ENCODE measurements around the gene CLASP1. TPM values are rescaled to one million over a fixed set of nuclear protein-coding genes. Genes with fewer than 3 reads are reported as not detected.

The CLASP1 gene
- total and polyA plus RNA-seq, 9 donors = 40.3 to 67.9 (median 51.7) TPM

GRCh38 chr2:121419081-121419699 lies 230.1 kb downstream of the CLASP1 start:
- H3K36me3 ChIP-seq (ENCODE audit: control insufficient read depth, insufficient read depth, low read length) = peaks cover 14% of the 10 kb centered on the region
- no CpG with 5 or more reads among the region's 3 CpGs for WGBS (ENCODE audit: insufficient coverage)
- DNase-seq = no peak
- no peaks in the 10 kb centered on the region for H3K4me1 ChIP-seq (ENCODE audit: control insufficient read depth, insufficient read depth, low read length)
- no peaks in the 10 kb centered on the region for H3K27me3 ChIP-seq (ENCODE audit: control insufficient read depth, insufficient read depth, low read length)
- H3K27ac ChIP-seq (ENCODE audit: low read length) = no peak overlapping the region
- no peaks in the 10 kb centered on the region for H3K9me3 ChIP-seq (replicated peaks; ENCODE audit: control insufficient read depth, low read depth, low read length)
- H3K4me3 ChIP-seq (ENCODE audit: low read length) = no peak overlapping the region

- 95% methylated on average over 15 of the region's 18 CpGs for WGBS (ENCODE audit: insufficient coverage)
These were observed 230.7 kb downstream of the CLASP1 start for GRCh38 chr2:121418494-121419058.

GRCh38 chr2:121417826-121418225 lies 231.4 kb downstream of the CLASP1 start:
- H3K27ac ChIP-seq (ENCODE audit: low read length) = no peak overlapping the region
- H3K9me3 ChIP-seq (replicated peaks; ENCODE audit: control insufficient read depth, low read depth, low read length) = no peaks in the 10 kb centered on the region
- peaks cover 17% of the 10 kb centered on the region for H3K36me3 ChIP-seq (ENCODE audit: control insufficient read depth, insufficient read depth, low read length)
- no peak overlapping the region for H3K4me3 ChIP-seq (ENCODE audit: low read length)
- no peaks in the 10 kb centered on the region for H3K4me1 ChIP-seq (ENCODE audit: control insufficient read depth, insufficient read depth, low read length)
- DNase-seq = no peak
- H3K27me3 ChIP-seq (ENCODE audit: control insufficient read depth, insufficient read depth, low read length) = no peaks in the 10 kb centered on the region
- WGBS (ENCODE audit: insufficient coverage) = no CpG with 5 or more reads among the region's 4 CpGs

More at GRCh38 chr2:121418494-121419058, 230.7 kb downstream of the CLASP1 start:
- peaks cover 17% of the 10 kb centered on the region for H3K36me3 ChIP-seq (ENCODE audit: control insufficient read depth, insufficient read depth, low read length)
- H3K9me3 ChIP-seq (replicated peaks; ENCODE audit: control insufficient read depth, low read depth, low read length) = no peaks in the 10 kb centered on the region
- no peaks in the 10 kb centered on the region for H3K4me1 ChIP-seq (ENCODE audit: control insufficient read depth, insufficient read depth, low read length)
- no peak overlapping the region for H3K27ac ChIP-seq (ENCODE audit: low read length)
- DNase-seq = no peak
- no peaks in the 10 kb centered on the region for H3K27me3 ChIP-seq (ENCODE audit: control insufficient read depth, insufficient read depth, low read length)
- H3K4me3 ChIP-seq (ENCODE audit: low read length) = no peak overlapping the region

DNA sequence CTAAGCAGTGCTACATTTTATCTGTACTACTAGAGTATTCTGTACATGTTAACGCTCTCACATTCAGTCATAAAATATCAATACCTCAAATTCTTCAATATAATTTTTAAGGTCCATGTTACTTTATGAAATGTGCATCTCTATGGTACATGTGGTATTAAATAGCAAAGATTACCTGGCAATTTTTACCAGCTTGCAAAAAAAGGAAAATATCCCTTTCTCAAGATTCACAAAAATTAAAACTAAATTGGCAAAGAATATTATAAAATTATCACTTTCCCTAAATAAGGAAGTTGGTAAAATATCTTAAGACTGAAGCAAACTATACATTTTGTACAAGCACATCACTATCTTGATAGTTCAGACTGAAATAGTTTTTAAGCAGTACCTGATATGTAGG lies 233.5 kb downstream of the CLASP1 start:
- DNase-seq = no peak
- H3K9me3 ChIP-seq (replicated peaks; ENCODE audit: control insufficient read depth, low read depth, low read length) = no peaks in the 10 kb centered on the region
- no peak overlapping the region for H3K4me3 ChIP-seq (ENCODE audit: low read length)
- peaks cover 17% of the 10 kb centered on the region for H3K36me3 ChIP-seq (ENCODE audit: control insufficient read depth, insufficient read depth, low read length)
- no peaks in the 10 kb centered on the region for H3K4me1 ChIP-seq (ENCODE audit: control insufficient read depth, insufficient read depth, low read length)
- H3K27me3 ChIP-seq (ENCODE audit: control insufficient read depth, insufficient read depth, low read length) = no peaks in the 10 kb centered on the region
- no CpG with 5 or more reads among the region's 1 CpG for WGBS (ENCODE audit: insufficient coverage)
- H3K27ac ChIP-seq (ENCODE audit: low read length) = no peak overlapping the region

- Histone ChIP-seq H3K36me3 (ENCODE audit: control insufficient read depth, insufficient read depth, low read length) (peaks cover 33% of the 10 kb centered on the region), H3K27me3 (ENCODE audit: control insufficient read depth, insufficient read depth, low read length) (no peaks in the 10 kb centered on the region), H3K4me3 (ENCODE audit: low read length) (no peak overlapping the region), H3K27ac (ENCODE audit: low read length) (no peak overlapping the region), H3K4me1 (ENCODE audit: control insufficient read depth, insufficient read depth, low read length) (no peaks in the 10 kb centered on the region), H3K9me3 (replicated peaks; ENCODE audit: control insufficient read depth, low read depth, low read length) (no peaks in the 10 kb centered on the region)
- WGBS (ENCODE audit: insufficient coverage) = no CpG with 5 or more reads among the region's 1 CpG
- no peak for DNase-seq
These were observed 236.9 kb downstream of the CLASP1 start for GRCh38 chr2:121412349-121412748.

GRCh38 chr2:121409966-121410365 lies 239.3 kb downstream of the CLASP1 start:
- no peaks in the 10 kb centered on the region for H3K4me1 ChIP-seq (ENCODE audit: control insufficient read depth, insufficient read depth, low read length)
- H3K36me3 ChIP-seq (ENCODE audit: control insufficient read depth, insufficient read depth, low read length) = peaks cover 48% of the 10 kb centered on the region
- no peak overlapping the region for H3K27ac ChIP-seq (ENCODE audit: low read length)
- no peaks in the 10 kb centered on the region for H3K9me3 ChIP-seq (replicated peaks; ENCODE audit: control insufficient read depth, low read depth, low read length)
- no peaks in the 10 kb centered on the region for H3K27me3 ChIP-seq (ENCODE audit: control insufficient read depth, insufficient read depth, low read length)
- no peak for DNase-seq
- no peak overlapping the region for H3K4me3 ChIP-seq (ENCODE audit: low read length)

DNA sequence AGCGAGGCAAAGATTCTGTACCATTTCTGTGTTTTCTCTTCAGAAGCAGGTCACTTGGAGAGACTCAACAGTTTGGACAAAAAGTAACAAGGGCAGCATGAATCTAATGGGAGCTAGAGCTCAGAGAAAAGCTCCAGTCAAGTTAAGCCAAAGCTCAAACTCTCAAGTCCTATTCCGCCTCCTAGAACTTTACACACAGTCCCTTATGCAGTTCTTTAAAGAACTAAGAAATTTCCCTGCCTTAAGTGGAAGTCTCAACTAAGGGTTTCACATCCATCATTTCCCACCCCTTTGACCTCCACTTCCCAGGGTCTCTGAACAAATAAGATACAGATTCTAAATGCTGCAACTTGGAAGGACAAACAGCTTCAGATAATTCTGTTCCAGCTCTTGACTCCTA lies 239.9 kb downstream of the CLASP1 start:
- Histone ChIP-seq H3K36me3 (ENCODE audit: control insufficient read depth, insufficient read depth, low read length) (peaks cover 46% of the 10 kb centered on the region), H3K27me3 (ENCODE audit: control insufficient read depth, insufficient read depth, low read length) (no peaks in the 10 kb centered on the region), H3K27ac (ENCODE audit: low read length) (no peak overlapping the region), H3K9me3 (replicated peaks; ENCODE audit: control insufficient read depth, low read depth, low read length) (no peaks in the 10 kb centered on the region), H3K4me1 (ENCODE audit: control insufficient read depth, insufficient read depth, low read length) (no peaks in the 10 kb centered on the region), H3K4me3 (ENCODE audit: low read length) (no peak overlapping the region)
- no CpG with 5 or more reads among the region's 2 CpGs for WGBS (ENCODE audit: insufficient coverage)
- no peak for DNase-seq

- no peak for DNase-seq
- peaks cover 46% of the 10 kb centered on the region for H3K36me3 ChIP-seq (ENCODE audit: control insufficient read depth, insufficient read depth, low read length)
- H3K4me1 ChIP-seq (ENCODE audit: control insufficient read depth, insufficient read depth, low read length) = no peaks in the 10 kb centered on the region
- H3K27me3 ChIP-seq (ENCODE audit: control insufficient read depth, insufficient read depth, low read length) = no peaks in the 10 kb centered on the region
- H3K27ac ChIP-seq (ENCODE audit: low read length) = no peak overlapping the region
- H3K9me3 ChIP-seq (replicated peaks; ENCODE audit: control insufficient read depth, low read depth, low read length) = no peaks in the 10 kb centered on the region
- WGBS (ENCODE audit: insufficient coverage) = no CpG with 5 or more reads among the region's 3 CpGs
- H3K4me3 ChIP-seq (ENCODE audit: low read length) = no peak overlapping the region
These were observed 240.6 kb downstream of the CLASP1 start for GRCh38 chr2:121408641-121409040.

DNA sequence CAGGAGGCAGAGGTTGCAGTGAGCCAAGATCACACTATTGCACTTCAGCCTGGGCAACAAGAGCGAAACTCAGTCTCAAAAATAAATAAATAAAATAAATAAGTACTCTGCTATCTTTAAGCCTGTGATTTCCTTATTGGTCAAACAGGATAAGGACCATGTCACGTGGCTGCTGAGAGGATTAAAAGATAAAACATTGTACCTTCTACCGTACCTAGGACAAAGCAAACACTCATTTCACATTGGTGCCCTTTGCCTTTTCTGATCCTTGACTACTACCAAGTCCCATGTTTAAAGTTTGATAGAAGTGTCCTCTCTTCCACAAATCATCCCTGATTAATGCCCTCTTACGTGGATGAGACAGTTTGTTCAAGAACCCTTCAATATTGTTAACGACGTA lies 244.0 kb downstream of the CLASP1 start:
- no peak overlapping the region for H3K27ac ChIP-seq (ENCODE audit: low read length)
- DNase-seq = no peak
- no CpG with 5 or more reads among the region's 6 CpGs for WGBS (ENCODE audit: insufficient coverage)
- no peak overlapping the region for H3K4me3 ChIP-seq (ENCODE audit: low read length)
- no peaks in the 10 kb centered on the region for H3K4me1 ChIP-seq (ENCODE audit: control insufficient read depth, insufficient read depth, low read length)
- H3K9me3 ChIP-seq (replicated peaks; ENCODE audit: control insufficient read depth, low read depth, low read length) = no peaks in the 10 kb centered on the region
- H3K36me3 ChIP-seq (ENCODE audit: control insufficient read depth, insufficient read depth, low read length) = peaks cover 53% of the 10 kb centered on the region
- H3K27me3 ChIP-seq (ENCODE audit: control insufficient read depth, insufficient read depth, low read length) = no peaks in the 10 kb centered on the region

GRCh38 chr2:121400201-121400600 lies 249.1 kb downstream of the CLASP1 start:
- no peak for DNase-seq
- Histone ChIP-seq H3K4me3 (ENCODE audit: low read length) (no peak overlapping the region), H3K27ac (ENCODE audit: low read length) (no peak overlapping the region), H3K4me1 (ENCODE audit: control insufficient read depth, insufficient read depth, low read length) (no peaks in the 10 kb centered on the region), H3K36me3 (ENCODE audit: control insufficient read depth, insufficient read depth, low read length) (peaks cover 49% of the 10 kb centered on the region), H3K27me3 (ENCODE audit: control insufficient read depth, insufficient read depth, low read length) (no peaks in the 10 kb centered on the region), H3K9me3 (replicated peaks; ENCODE audit: control insufficient read depth, low read depth, low read length) (no peaks in the 10 kb centered on the region)
- WGBS (ENCODE audit: insufficient coverage) = 30% methylated on average over 1 of the region's 5 CpGs

- no peak for DNase-seq
- no CpG with 5 or more reads among the region's 3 CpGs for WGBS (ENCODE audit: insufficient coverage)
- Histone ChIP-seq H3K27me3 (ENCODE audit: control insufficient read depth, insufficient read depth, low read length) (no peaks in the 10 kb centered on the region), H3K36me3 (ENCODE audit: control insufficient read depth, insufficient read depth, low read length) (peaks cover 45% of the 10 kb centered on the region), H3K9me3 (replicated peaks; ENCODE audit: control insufficient read depth, low read depth, low read length) (no peaks in the 10 kb centered on the region), H3K4me1 (ENCODE audit: control insufficient read depth, insufficient read depth, low read length) (no peaks in the 10 kb centered on the region), H3K4me3 (ENCODE audit: low read length) (no peak overlapping the region), H3K27ac (ENCODE audit: low read length) (no peak overlapping the region)
These were observed 250.4 kb downstream of the CLASP1 start for GRCh38 chr2:121398853-121399252.

Measured in muscle of leg (tissue), 11 donors.